Nephron (organoid): ENCODE measurements around the gene DGKI.
"Not testable (repeated sequence)": the region's sequence is repeated elsewhere in the genome, so short reads cannot be mapped to it uniquely, and the experiment has no call there.

ENCODE experiments used
- H3K27ac Mint-ChIP-seq, 3 experiments: 2 replicates each; pipeline ENCODE4 v1.8.0; 2020; ENCODE audit warnings: mixed read lengths in 3 of 3, mild to moderate bottlenecking in 2 of 3, moderate library complexity in 1 of 3
- H3K27me3 Mint-ChIP-seq: 2 replicates; pipeline ENCODE4 v1.8.0; 2021; ENCODE audit warnings: low read depth, mild to moderate bottlenecking, moderate library complexity, mixed read lengths
- H3K36me3 Mint-ChIP-seq: 2 replicates; pipeline ENCODE4 v1.8.0; 2020; ENCODE audit warnings: low read depth, mixed read lengths
- H3K4me1 Mint-ChIP-seq: 2 replicates; pipeline ENCODE4 v1.8.0; 2020; ENCODE audit warnings: mixed read lengths
- H3K4me3 Mint-ChIP-seq, 3 experiments: 2 replicates each; pipeline ENCODE4 v1.8.0; 2020; ENCODE audit warnings: mild to moderate bottlenecking in 3 of 3, mixed read lengths in 3 of 3, moderate library complexity in 2 of 3
- H3K9me3 Mint-ChIP-seq: 2 replicates; pipeline ENCODE4 v1.8.0; 2020; ENCODE audit warnings: mixed read lengths
- CTCF ChIP-seq, 3 experiments: fragments of 200-600 bp; sonication (generic); IDR thresholded peaks; one replicate each; pipeline ENCODE4 v1.5.0; 2021; ENCODE audit warnings: antibody characterized with exemption in 3 of 3; ENCODE audit not compliant: unreplicated experiment in 3 of 3

The DGKI gene

GRCh38 chr7:137449016-137449415 lies 397.8 kb downstream of the DGKI start:
- peaks cover 10% of the 10 kb centered on the region for H3K4me1 Mint-ChIP-seq
- TF ChIP-seq CTCF (IDR thresholded peaks at IDR 0.05; ENCODE audit: unreplicated experiment in 3 of 3), result no peak
- peaks cover 3% of the 10 kb centered on the region for H3K9me3 Mint-ChIP-seq
- no peaks in the 10 kb centered on the region for H3K36me3 Mint-ChIP-seq
- H3K27me3 Mint-ChIP-seq, result no peaks in the 10 kb centered on the region
- no peak overlapping the region for H3K27ac Mint-ChIP-seq
- H3K4me3 Mint-ChIP-seq, result no peak overlapping the region

GRCh38 chr7:137448572-137448971 lies 398.2 kb downstream of the DGKI start:
- H3K36me3 Mint-ChIP-seq, H3K4me3 Mint-ChIP-seq, H3K9me3 Mint-ChIP-seq, H3K4me1 Mint-ChIP-seq, H3K27me3 Mint-ChIP-seq, H3K27ac Mint-ChIP-seq: not testable (repeated sequence)

GRCh38 chr7:137446025-137446424 lies 400.7 kb downstream of the DGKI start:
- TF ChIP-seq CTCF (IDR thresholded peaks at IDR 0.05; ENCODE audit: unreplicated experiment in 3 of 3), result no peak
- Mint-ChIP-seq H3K27me3 (no peaks in the 10 kb centered on the region), H3K27ac (peak overlapping the region; percentile 41 to 81 (median 80)), H3K4me3 (no peak overlapping the region), H3K4me1 (peaks cover 5% of the 10 kb centered on the region), H3K36me3 (no peaks in the 10 kb centered on the region), H3K9me3 (peaks cover 3% of the 10 kb centered on the region)

GRCh38 chr7:137445268-137445667 lies 401.5 kb downstream of the DGKI start:
- Mint-ChIP-seq H3K36me3 (no peaks in the 10 kb centered on the region), H3K4me1 (peaks cover 12% of the 10 kb centered on the region), H3K27ac (no peak overlapping the region), H3K27me3 (no peaks in the 10 kb centered on the region), H3K9me3 (peaks cover 3% of the 10 kb centered on the region), H3K4me3 (no peak overlapping the region)
- TF ChIP-seq CTCF (IDR thresholded peaks at IDR 0.05; ENCODE audit: unreplicated experiment in 3 of 3), result no peak

- no peak for TF ChIP-seq CTCF (IDR thresholded peaks at IDR 0.05; ENCODE audit: unreplicated experiment in 3 of 3)
- Mint-ChIP-seq H3K36me3 (no peaks in the 10 kb centered on the region), H3K27ac (no peak overlapping the region), H3K4me3 (no peak overlapping the region), H3K27me3 (no peaks in the 10 kb centered on the region), H3K9me3 (peaks cover 3% of the 10 kb centered on the region), H3K4me1 (peaks cover 23% of the 10 kb centered on the region)
Measured at GRCh38 chr7:137443616-137444015, 403.2 kb downstream of the DGKI start.

- no peak for TF ChIP-seq CTCF (IDR thresholded peaks at IDR 0.05; ENCODE audit: unreplicated experiment in 3 of 3)
- Mint-ChIP-seq H3K4me1 (peaks cover 23% of the 10 kb centered on the region), H3K9me3 (no peaks in the 10 kb centered on the region), H3K4me3 (no peak overlapping the region), H3K27ac (peak overlapping the region in 1 of 3 experiments; percentile 44), H3K36me3 (no peaks in the 10 kb centered on the region), H3K27me3 (no peaks in the 10 kb centered on the region)
Measured at GRCh38 chr7:137441451-137441850, 405.3 kb downstream of the DGKI start.
